Stomach (tissue), 4 donors: Measurements from ENCODE around the gene KCNK7.

Experiments used
- CTCF ChIP-seq, 7 experiments: fragments of 450-650 bp in 4 of 7; fragments of 200-600 bp in 3 of 7; sonication (generic) in 3 of 7; IDR thresholded peaks; one replicate each; pipeline ENCODE4 v1.5.1; 2016 to 2019; ENCODE audit warnings: antibody characterized with exemption in 7 of 7, control low read depth in 2 of 7, mild to moderate bottlenecking in 1 of 7
- POLR2A ChIP-seq, 4 donors: fragments of 450-650 bp; IDR thresholded peaks; one replicate each; pipeline ENCODE4 v1.6.1; 2016; ENCODE audit warnings: antibody characterized with exemption in 4 of 4, control low read depth in 2 of 4, mild to moderate bottlenecking in 1 of 4, moderate library complexity in 1 of 4

- no peak for TF ChIP-seq POLR2A (IDR thresholded peaks at IDR 0.05)
- TF ChIP-seq CTCF (IDR thresholded peaks at IDR 0.05), result no peak
These were observed 28.4 kb upstream of the KCNK7 start for GRCh38 chr11:65623852-65624616.
